NCI-H345 treated with DMSO at 0.1 percent for 48 hours (cell line): Measurements from ENCODE around the gene DCTN2.
"Not testable (repeated sequence)": the region's sequence is repeated elsewhere in the genome, so short reads cannot be mapped to it uniquely, and the experiment has no call there.

Experiments used
- DNase-seq: peaks from one replicate; lab custom pipeline; 2025; ENCODE audit not compliant: unreplicated experiment; lab: John Stamatoyannopoulos, UW

Gene DCTN2

DNA sequence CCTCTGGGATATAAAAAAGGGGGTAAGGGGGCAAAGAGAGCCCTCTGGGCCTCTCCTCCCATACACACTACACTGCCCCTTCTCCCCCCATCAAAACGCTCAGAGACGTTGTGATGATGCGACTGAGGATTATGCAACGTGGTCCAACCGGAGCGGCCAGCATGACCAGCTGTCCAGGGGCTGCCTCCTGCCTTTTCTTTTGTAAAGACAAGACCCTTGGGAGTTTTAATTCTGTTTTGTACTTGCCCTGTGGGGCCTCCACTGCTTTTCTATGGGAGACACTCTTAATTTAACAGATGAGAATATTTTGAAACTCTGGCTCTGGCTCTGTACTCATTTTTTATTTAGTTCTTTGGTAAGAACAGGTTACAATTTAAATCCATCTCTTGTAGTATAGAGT is 17.2 kb downstream of the DCTN2 start:
- DNase-seq = no peak

DNA sequence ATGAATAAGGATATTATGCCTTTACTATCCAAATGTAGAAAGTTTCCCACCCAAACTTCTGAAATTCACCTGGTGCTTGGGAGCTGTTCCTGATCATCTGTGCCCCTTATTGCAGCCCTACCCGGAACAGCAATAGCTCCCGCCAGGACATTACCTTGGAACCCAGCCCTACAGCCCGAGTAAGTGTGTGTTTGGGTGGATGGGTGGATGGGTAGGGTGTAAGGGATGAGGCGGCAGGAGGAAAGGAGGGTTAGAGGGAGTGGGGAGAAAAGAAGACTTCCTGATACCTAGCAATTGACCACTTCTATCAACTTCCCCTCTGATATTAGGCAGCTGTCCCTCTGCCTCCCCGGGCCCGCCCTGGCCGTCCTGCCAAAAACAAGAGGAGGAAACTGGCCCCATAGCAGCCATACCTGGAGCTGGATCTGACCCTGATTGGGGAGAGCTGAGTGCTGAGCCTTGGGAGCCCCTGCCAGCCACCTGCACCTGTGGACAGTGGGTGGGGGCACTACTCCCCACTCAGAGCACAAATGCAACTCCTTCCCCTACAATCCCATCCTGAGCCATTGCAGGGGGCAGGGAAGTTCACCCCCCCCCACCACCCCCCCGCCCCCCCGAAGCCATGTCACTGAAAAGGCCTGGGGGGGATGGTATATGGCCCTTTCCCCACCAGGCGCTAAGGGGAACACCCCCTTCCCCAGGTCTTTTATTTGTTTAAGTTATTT is 18.0 kb downstream of the DCTN2 start:
- DNase-seq = no peak

DNA sequence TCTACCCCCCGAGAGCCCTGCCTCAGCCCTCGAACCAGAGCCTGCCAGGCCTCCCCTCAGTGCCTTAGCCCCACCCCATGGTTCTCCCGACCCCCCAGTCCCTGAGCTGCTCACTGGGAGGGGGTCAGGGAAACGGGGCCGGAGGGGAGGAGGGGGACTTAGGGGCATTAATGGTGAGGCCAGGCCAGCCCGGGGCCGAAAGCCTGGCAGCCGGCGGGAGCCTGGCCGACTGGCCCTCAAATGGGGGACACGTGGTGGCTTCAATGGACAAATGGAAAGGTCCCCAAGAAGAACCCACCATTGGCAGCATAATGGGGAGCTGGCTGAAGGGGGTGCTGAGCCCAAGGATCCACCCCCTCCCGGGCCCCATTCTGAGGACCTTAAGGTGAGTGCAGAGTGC is 18.8 kb downstream of the DCTN2 start:
- DNase-seq = no peak

- DNase-seq = no peak
Observed at GRCh38 chr12:57527184-57527583, 19.8 kb downstream of the DCTN2 start.

DNA sequence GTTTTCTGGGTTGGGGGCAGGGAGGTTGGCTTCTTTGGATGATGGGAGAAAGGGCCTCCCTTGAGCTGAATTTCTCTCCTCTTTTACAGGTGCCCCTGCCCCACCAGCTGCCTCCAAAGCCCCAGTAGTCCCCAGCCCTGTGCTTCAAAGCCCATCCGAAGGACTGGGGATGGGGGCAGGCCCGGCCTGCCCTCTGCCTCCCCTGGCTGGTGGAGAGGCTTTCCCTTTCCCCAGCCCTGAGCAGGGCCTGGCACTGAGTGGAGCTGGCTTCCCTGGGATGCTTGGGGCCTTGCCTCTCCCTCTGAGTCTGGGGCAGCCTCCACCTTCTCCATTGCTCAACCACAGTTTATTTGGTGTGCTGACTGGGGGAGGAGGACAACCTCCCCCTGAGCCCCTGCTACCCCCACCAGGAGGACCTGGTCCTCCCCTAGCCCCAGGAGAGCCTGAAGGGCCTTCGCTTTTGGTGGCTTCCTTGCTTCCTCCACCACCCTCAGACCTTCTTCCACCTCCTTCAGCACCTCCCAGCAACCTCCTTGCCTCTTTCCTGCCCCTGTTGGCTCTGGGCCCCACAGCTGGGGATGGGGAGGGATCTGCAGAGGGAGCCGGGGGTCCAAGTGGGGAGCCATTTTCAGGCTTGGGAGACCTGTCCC is 20.4 kb downstream of the DCTN2 start:
- no peak for DNase-seq

DNA sequence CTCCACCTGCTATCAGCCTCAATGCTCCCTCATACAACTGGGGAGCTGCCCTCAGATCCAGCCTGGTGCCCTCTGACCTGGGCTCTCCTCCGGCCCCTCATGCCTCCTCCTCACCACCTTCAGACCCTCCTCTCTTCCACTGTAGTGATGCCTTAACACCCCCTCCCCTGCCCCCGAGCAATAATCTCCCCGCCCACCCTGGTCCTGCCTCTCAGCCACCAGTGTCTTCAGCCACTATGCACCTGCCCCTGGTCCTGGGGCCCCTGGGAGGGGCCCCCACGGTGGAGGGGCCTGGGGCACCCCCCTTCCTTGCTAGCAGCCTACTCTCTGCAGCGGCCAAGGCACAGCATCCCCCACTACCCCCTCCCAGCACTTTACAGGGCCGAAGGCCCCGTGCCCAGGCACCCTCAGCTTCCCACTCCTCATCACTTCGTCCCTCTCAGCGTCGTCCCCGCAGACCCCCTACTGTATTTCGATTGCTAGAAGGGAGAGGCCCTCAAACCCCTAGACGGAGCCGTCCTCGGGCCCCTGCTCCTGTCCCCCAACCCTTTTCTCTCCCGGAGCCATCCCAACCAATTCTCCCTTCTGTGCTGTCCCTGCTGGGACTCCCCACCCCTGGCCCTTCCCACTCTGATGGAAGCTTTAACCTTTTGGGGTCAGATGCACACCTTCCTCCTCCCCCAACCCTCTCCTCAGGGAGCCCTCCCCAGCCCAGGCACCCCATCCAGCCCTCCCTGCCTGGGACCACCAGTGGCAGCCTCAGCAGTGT is 21.2 kb downstream of the DCTN2 start:
- no peak for DNase-seq

DNA sequence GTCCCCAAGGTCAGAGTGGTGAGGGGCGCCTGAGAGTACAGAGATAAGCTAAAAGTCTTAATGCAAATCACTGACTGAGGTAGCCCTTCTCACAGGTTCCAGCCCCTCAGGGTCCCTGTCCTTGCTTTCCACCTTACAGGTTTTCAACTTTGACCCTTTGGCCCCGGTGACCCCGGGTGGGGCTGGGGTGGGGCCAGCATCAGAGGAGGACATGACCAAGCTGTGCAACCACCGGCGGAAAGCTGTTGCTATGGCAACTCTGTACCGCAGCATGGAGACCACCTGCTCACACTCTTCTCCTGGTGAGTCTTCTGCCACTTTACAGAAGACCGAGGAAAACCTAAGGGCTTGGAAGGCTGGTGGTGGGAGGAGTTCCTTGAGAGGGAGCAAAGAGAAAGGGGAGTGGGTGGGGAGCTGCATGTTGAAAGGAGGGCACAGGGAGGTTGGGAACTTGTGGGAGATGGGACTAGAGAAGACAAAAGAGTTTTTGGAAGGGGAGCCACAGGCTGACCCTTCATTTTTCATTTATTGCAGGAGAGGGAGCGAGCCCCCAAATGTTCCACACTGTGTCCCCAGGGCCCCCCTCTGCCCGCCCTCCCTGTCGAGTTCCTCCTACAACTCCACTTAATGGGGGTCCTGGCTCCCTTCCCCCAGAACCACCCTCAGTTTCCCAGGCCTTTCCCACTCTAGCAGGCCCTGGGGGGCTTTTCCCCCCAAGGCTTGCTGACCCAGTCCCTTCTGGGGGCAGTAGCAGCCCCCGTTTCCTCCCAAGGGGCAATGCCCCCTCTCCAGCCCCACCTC is 22.0 kb downstream of the DCTN2 start:
- no peak for DNase-seq

- DNase-seq = no peak
Observed at GRCh38 chr12:57523706-57524614, 23.0 kb downstream of the DCTN2 start.

- DNase-seq = no peak
Observed at GRCh38 chr12:57522887-57523705, 23.9 kb downstream of the DCTN2 start.

- DNase-seq = peak; percentile 65
Observed at GRCh38 chr12:57522011-57522886, 24.7 kb downstream of the DCTN2 start, which contains the start of gene MBD6. Gene MBD6, plus strand, starts transcription at chr12:57522824. Its CDS starts 1,480 bp downstream, at chr12:57524304.

GRCh38 chr12:57521525-57522010 is 25.4 kb downstream of the DCTN2 start:
- DNase-seq = no peak

DNA sequence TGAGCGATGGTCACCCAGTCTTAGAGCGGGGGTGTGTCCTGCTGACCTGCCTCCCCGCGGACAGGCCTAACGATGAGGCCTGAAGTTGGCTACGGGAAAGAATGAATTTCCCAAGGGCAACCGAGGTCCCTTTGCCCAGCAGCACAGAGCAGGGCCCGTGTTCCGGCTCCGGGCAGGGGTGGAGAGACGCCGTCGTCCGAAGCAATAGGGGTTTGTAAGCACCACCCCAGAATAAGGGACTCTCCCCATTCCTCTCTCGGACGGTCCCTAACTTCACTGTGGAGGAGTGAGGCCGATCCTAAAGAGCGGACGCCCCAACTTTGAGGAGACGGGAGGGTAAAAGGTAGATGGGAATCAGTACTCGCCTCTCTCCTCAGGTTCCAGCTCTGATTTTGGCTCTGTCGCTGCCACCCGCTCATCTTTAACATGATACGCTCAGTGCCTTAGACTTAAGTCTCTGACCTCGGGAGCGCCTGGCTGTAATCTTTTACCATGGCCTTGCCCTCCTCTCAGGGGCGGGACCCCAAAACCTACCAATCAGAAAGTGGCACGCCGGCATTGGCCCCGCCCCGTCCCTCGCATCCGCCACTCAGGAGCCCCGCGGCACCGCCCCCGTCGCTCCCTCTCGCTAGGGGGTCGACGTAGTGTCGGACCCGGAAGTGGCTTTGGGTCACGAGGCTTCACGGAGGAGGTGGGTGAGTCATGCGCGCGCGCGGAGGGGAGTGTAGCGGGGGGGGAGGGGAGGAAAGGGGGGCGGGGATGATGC is 26.8 kb downstream of the DCTN2 start, which contains the start of gene DDIT3:
Gene DDIT3, minus strand, starts transcription at position 462 of the 766 bp plus-strand sequence. CDS start 3,108 bp downstream, outside the sequence.
- peak; percentile 97 for DNase-seq

- DNase-seq = no peak
Observed at GRCh38 chr12:57519796-57520052, 27.3 kb downstream of the DCTN2 start.

GRCh38 chr12:57518920-57519795 is 27.8 kb downstream of the DCTN2 start:
- DNase-seq = no peak

- DNase-seq = no peak
Observed at GRCh38 chr12:57518176-57518919, 28.6 kb downstream of the DCTN2 start.

GRCh38 chr12:57517718-57518117 is 29.3 kb downstream of the DCTN2 start:
- not testable (repeated sequence) for DNase-seq
